NB4 (cell line): ENCODE measurements around the gene ASNSD1.
"Not testable (repeated sequence)": the region's sequence is repeated elsewhere in the genome, so short reads cannot be mapped to it uniquely, and the experiment has no call there.

Experiments
- CTCF ChIP-seq: IDR thresholded peaks from one replicate; pipeline ENCODE4 v1.5.1; 2012; ENCODE audit warnings: low read depth, low read length
- MAX ChIP-seq: IDR thresholded peaks from 2 replicates; pipeline ENCODE4 v1.6.1; 2011; ENCODE audit warnings: low read depth, low read length
- MYC ChIP-seq: IDR thresholded peaks from 2 replicates; pipeline ENCODE4 v1.6.1; 2011; ENCODE audit warnings: low read depth, low read length
- POLR2A ChIP-seq: IDR thresholded peaks from 2 replicates; pipeline ENCODE4 v1.6.1; 2011; ENCODE audit warnings: mild to moderate bottlenecking; ENCODE audit not compliant: insufficient read length; ENCODE audit errors: extremely low read depth

GRCh38 chr2:189653464-189653863, 7.8 kb upstream of the ASNSD1 start:
- TF ChIP-seq POLR2A, CTCF, MAX, MYC: not testable (repeated sequence)
